ENCODE measurements around the gene HOXD4.
A peak's percentile ranks its signal among the peaks of the same experiment; 100 is the strongest.

Gene HOXD4

GRCh38 chr2:176114930-176115625 is 36.3 kb upstream of the HOXD4 start:
- DNase-seq, result no peak

- DNase-seq, result no peak
Observed at GRCh38 chr2:176115883-176116813, 35.2 kb upstream of the HOXD4 start, which contains the start of gene HOXD10. TSS of gene HOXD10 (plus strand) at chr2:176116778. CDS start at chr2:176116834, 56 bp downstream.

DNA sequence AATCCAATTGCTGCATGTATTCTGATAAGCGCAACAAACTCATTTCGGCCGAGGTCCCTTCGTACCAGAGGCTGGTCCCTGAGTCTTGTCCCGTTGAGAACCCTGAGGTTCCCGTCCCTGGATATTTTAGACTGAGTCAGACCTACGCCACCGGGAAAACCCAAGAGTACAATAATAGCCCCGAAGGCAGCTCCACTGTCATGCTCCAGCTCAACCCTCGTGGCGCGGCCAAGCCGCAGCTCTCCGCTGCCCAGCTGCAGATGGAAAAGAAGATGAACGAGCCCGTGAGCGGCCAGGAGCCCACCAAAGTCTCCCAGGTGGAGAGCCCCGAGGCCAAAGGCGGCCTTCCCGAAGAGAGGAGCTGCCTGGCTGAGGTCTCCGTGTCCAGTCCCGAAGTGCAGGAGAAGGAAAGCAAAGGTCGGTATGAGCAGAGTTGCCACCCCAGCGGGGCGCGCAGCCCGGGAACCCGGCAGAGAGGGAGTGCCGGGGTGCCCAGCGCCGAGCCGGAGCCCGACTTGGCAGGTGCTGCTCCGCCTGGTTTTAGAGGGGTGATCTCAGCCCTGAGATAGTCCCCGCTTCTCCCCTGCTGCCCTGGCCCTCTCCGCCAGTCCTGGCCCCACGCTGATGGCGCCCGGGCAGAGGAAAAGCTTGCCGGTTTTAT is 34.1 kb upstream of the HOXD4 start:
- DNase-seq, result no peak

DNA sequence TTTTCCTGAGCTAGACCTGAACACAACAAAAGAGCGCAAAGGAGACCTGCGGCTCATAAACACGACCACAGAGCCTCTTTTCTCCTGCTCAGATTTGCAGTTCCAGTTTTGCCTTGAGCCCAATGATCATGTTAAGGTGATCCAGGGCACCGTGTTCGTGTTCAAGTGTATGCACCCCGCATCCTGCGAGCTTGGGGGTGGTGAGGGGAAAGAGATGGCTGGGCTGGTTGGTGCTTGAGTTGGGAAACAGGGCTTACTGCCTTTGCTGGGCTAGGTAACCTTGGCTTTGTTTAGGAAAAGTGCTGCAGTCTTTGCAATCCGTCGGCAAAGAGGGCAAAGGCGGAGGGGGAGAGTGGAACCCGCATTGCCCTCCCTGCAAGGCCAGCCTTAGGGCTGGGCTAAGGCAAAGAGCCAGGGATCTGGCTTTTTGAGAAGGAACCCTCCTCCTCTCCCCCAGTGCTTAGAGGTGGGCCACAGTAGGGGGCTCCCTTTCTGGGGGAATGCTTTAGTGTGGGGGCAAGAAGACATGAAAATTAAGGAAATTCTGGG is 33.5 kb upstream of the HOXD4 start:
- no peak for DNase-seq

- DNase-seq, result peak; percentile 35
Observed at GRCh38 chr2:176118601-176119339, 32.6 kb upstream of the HOXD4 start.

- no peak for DNase-seq
Observed at GRCh38 chr2:176120364-176121189, 30.8 kb upstream of the HOXD4 start.

DNA sequence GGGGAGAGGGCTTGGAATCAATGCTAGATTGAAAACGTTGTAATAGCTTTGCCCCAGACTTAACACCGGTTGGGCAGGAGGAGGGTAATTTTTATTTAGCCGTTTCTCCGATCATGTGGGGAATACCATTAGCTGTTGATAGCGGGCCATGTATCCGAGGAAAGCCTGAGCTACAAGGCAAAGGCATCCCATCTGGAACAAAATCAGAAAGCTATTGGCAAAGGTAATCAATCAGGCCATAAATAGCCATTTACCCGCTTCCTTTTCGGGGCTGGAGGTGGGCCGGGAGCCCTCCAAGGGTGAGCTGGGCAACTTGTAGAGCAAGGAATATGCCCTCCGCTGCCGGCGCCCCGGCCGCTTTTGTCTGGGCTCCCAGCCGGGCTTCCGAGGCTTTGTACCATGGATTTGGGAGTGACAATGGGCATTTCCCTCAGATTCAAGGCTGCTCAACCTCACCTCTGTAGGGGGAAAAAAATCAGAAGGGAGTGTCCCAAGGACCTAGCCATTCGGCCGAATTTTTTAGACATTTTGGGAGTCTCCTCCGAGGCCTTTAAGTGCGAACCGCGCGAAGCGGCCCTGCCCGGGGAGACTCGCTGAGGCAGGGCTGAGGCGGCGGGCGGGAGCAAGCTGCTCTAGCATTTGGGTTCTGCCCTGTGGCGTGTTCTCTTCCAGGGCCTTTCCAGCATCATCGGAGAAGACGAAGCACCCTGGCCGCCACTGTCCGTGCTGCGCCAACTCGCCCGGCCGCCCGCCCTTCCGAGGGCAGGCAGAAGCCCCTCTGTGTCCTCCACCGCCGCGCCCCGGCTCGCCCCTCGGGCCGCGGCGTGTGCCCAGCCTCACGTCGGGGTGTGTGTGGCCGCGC is 29.9 kb upstream of the HOXD4 start:
- DNase-seq, result no peak

- DNase-seq, result no peak
Observed at GRCh38 chr2:176122052-176122682, 29.2 kb upstream of the HOXD4 start.

- DNase-seq, result no peak
Observed at GRCh38 chr2:176122683-176123410, 28.5 kb upstream of the HOXD4 start, which contains the start of gene HOXD9. TSS of gene HOXD9 (plus strand) at chr2:176122719. CDS start at chr2:176122769, 50 bp downstream.

DNA sequence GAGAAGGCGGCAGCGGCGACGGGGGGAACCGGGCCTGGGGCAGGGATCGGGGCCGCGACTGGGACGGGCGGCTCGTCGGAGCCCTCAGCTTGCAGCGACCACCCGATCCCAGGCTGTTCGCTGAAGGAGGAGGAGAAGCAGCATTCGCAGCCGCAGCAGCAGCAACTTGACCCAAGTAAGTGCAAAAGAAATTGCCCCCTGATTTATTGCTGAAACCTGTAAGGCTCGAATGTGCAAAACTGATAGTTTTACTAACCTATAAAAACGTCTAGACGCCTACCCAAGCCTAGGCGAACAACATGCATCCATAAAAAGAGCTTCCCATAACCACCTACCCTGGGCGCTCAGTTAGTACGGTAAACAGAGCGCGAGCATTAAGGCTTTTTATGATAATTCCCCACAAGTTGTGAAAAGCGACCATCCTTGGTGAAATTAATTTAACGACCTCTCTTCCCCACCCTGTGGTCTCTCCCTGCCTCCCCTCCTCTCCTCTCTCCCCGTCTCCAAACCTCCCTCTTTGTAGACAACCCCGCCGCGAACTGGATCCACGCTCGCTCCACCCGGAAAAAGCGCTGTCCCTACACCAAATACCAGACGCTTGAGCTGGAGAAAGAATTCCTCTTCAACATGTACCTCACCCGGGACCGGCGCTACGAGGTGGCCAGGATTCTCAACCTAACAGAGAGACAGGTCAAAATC is 27.8 kb upstream of the HOXD4 start:
- no peak for DNase-seq

- DNase-seq, result no peak
Observed at GRCh38 chr2:176124110-176124946, 27.0 kb upstream of the HOXD4 start.

- DNase-seq, result no peak
Observed at GRCh38 chr2:176124947-176125771, 26.2 kb upstream of the HOXD4 start.

DNA sequence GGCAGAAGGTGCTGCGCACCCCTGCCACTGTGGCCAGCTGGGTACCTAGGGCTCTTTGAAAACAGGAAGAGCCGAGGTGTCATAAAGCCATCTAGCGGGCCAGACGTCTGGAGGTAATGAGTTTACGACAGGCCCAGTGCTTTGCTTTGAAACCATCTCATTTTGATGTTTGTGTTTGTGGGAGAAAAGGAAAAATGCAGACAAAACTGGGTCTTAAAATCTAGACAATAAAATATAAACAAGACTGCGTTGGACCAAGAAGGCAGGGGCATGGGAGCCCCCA is 25.6 kb upstream of the HOXD4 start:
- no peak for DNase-seq

GRCh38 chr2:176126929-176127773 is 24.2 kb upstream of the HOXD4 start:
- peak; percentile 81 for DNase-seq

DNA sequence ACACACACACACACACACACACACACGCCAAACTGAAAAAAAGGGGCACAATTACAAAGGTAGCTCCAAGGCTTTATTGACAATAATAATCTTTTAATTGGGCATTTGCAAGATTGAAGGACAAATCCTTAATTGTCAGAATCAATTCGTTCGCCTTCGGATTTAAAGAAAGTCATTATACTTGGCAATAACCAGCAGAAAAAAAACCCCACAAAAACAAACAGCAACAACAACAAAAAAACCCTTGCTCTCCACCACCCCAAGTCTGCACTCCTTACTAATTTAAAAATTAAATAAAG is 23.6 kb upstream of the HOXD4 start:
- DNase-seq, result no peak

All from suppressor macrophage treated with lipopolysaccharide for 4 hours (primary cell).